Effector memory CD4-positive, alpha-beta T cell (primary cell): ENCODE results near the gene TAF4B.

ENCODE experiments used
- DNase-seq, 3 donors: peaks; one replicate each; pipeline ENCODE4 v3.0.0-alpha.2; 2020
- H3K27ac ChIP-seq: 2 replicates; pipeline ENCODE4 v1.7.0; 2013; ENCODE audit warnings: mild to moderate bottlenecking, low read length, moderate library complexity; ENCODE audit not compliant: insufficient read depth, poor library complexity, severe bottlenecking
- H3K27me3 ChIP-seq: replicated peaks from 2 replicates; pipeline ENCODE4 v1.7.0; 2013; ENCODE audit warnings: mild to moderate bottlenecking, low read length; ENCODE audit not compliant: insufficient read depth, control insufficient read depth, poor library complexity, severe bottlenecking
- H3K36me3 ChIP-seq: 2 replicates; pipeline ENCODE4 v1.7.0; 2013; ENCODE audit warnings: mild to moderate bottlenecking, low read length, moderate library complexity; ENCODE audit not compliant: control insufficient read depth, insufficient read depth
- H3K4me1 ChIP-seq: 2 replicates; pipeline ENCODE4 v1.7.0; 2013; ENCODE audit warnings: low read length, mild to moderate bottlenecking; ENCODE audit not compliant: control insufficient read depth, insufficient read depth, poor library complexity, severe bottlenecking
- H3K4me3 ChIP-seq: 2 replicates; pipeline ENCODE4 v1.7.0; 2013; ENCODE audit warnings: low read length, low read depth, mild to moderate bottlenecking; ENCODE audit not compliant: insufficient read depth, poor library complexity, severe bottlenecking
- H3K9me3 ChIP-seq: 2 replicates; pipeline ENCODE4 v1.7.0; 2013; ENCODE audit warnings: mild to moderate bottlenecking, low read length, moderate library complexity; ENCODE audit not compliant: control insufficient read depth

The TAF4B gene

DNA sequence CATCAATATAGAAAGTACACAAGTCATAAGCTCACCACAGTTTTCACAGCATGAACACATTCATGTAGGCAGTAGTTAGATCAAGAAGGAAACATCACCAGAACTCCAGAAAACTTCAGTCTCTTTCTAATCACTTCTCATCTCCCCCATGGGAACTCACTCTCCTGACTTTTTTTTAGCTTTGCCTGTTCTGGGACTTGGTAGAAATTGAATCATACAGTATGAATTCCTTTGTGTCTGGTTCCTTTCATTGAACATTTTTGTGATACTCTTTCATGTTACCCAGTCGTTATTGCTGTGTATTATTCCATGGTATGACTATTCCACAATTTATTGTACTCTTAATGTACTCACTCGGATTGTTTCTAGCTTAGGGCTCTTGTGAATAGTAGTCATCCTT is 160.2 kb downstream of the TAF4B start:
- Histone ChIP-seq H3K4me3 (no peak overlapping the region), H3K36me3 (peaks cover 5% of the 10 kb centered on the region), H3K27me3 (no peaks in the 10 kb centered on the region), H3K4me1 (no peaks in the 10 kb centered on the region), H3K27ac (no peak overlapping the region), H3K9me3 (no peaks in the 10 kb centered on the region)
- DNase-seq, result no peak

DNA sequence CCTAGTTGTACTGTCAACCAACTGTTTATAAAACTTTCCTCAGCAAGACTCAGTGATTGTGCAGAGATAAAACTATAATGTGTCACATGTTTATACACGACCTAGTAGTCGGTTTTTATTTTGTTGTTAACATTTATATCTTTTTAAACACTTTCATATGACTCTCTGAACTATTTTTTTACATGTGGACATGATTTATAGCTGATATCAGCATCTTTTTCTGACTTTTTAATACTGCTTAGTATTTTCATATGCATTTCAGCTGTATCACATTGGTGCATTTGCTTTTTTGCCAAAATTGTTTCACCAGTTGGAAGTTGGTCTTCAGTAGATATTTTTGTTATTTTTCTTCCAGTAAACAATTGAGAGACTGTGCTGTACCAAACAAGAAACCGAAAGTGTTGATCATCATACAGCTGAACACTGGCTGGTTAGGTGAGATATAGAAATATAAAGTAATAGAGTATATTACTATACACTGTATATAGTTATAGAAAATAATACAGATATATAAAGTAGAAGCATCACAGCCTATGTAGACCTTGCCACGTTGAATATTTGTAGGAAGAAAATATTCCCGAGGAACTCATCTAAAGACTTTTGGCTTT is 167.9 kb downstream of the TAF4B start:
- H3K4me1 ChIP-seq, result no peaks in the 10 kb centered on the region

GRCh38 chr18:26397019-26397418 is 170.8 kb downstream of the TAF4B start:
- no peaks in the 10 kb centered on the region for H3K4me1 ChIP-seq
- H3K36me3 ChIP-seq, result no peaks in the 10 kb centered on the region
- DNase-seq, result no peak
- no peak overlapping the region for H3K27ac ChIP-seq
- no peak overlapping the region for H3K4me3 ChIP-seq
- no peaks in the 10 kb centered on the region for H3K9me3 ChIP-seq
- no peaks in the 10 kb centered on the region for H3K27me3 ChIP-seq

More for the DNA sequence above, 167.9 kb downstream of the TAF4B start:
- no peaks in the 10 kb centered on the region for H3K27me3 ChIP-seq
- DNase-seq, result no peak
- H3K36me3 ChIP-seq, result peaks cover 5% of the 10 kb centered on the region
- no peak overlapping the region for H3K4me3 ChIP-seq
- no peaks in the 10 kb centered on the region for H3K9me3 ChIP-seq
- no peak overlapping the region for H3K27ac ChIP-seq

- no peak for DNase-seq
- Histone ChIP-seq H3K27me3 (no peaks in the 10 kb centered on the region), H3K36me3 (no peaks in the 10 kb centered on the region), H3K9me3 (no peaks in the 10 kb centered on the region), H3K4me3 (no peak overlapping the region), H3K27ac (no peak overlapping the region), H3K4me1 (no peaks in the 10 kb centered on the region)
Observed at GRCh38 chr18:26403491-26403890, 177.2 kb downstream of the TAF4B start.

DNA sequence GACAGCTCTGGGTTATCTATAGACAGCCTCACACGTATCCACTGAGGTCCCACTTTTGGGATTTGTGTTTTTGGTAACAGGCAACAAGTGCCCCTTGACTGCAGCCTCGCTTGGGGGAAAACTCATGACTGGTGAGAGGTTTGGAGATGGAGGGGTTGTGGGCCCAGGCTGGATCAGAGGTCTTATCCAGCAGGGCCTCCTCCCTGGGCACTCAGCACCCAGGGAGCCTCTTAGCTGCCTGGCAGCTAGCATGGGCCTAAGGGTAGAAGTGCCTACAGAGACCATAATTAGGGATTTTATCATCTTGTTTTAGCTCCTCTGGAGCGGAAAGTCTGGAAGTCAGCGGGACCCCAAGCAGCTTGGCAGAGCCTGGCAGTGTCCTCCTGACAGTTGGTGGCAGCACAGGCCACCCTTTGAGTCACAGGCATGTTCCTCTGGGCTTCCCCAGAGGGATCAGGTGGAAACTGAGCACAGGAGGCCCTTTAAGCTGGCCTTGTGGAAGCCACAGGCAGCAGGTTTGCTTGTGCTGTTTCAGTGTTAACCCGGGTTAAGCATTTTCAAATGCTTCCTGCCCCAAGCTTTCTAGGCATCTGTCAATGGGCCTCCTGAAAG is 179.1 kb downstream of the TAF4B start:
- no peaks in the 10 kb centered on the region for H3K36me3 ChIP-seq
- no peak overlapping the region for H3K4me3 ChIP-seq
- H3K4me1 ChIP-seq, result no peaks in the 10 kb centered on the region
- DNase-seq, result no peak
- no peak overlapping the region for H3K27ac ChIP-seq
- H3K9me3 ChIP-seq, result no peaks in the 10 kb centered on the region
- H3K27me3 ChIP-seq, result no peaks in the 10 kb centered on the region

DNA sequence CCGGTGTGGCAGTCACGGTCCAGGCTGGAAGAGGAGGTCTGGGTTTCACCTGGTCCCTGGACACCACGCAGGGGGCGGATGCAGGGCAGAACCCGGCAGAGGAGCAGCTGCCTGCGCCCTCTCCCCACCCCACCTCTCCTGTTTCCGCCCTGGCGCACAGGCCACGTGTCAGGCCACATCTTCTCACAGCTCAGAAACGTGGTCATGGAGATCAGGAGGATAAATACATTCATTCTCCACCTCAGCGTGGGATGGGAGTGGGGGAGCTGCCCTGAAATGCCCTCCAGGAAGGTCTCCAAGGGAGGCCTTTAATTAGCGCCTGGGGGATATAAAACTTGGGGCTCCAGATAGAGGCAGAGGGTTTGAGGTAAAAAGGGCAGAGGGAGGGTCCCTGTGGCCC is 180.1 kb downstream of the TAF4B start:
- H3K4me1 ChIP-seq, result no peaks in the 10 kb centered on the region
- no peak for DNase-seq
- H3K27ac ChIP-seq, result no peak overlapping the region
- no peaks in the 10 kb centered on the region for H3K27me3 ChIP-seq
- no peak overlapping the region for H3K4me3 ChIP-seq
- no peaks in the 10 kb centered on the region for H3K36me3 ChIP-seq
- H3K9me3 ChIP-seq, result no peaks in the 10 kb centered on the region

DNA sequence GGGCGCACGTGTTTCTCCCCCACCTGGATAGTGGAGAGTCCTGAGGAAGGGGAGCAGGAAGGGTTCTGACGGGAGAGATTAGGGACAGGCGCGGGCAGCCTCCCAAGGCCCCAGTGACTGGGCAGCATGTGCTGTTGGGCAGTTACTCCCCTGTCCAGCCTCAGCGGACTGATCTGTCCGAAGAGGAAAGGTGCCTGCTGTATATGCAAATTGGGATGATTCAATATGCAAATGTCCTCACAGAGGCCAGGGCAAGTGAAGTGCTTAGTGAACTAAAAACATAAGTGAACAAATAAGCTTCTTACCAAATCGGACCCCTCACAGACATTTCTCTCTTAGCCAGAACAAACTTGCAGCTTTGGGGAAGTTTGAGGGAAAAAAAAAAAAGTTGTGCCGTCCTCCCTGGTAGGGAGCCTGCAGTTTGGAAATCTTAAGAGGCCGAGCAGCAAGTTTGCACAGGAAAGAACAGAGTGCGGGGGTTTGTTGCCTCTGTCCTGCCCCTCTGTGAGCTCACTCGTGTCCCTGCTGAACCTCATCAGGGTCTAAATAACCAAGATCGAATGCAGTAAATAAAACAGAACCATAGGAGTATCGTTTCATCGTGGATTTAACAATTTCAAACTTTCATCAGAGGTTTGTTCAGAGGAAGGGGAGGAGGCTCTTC is 180.7 kb downstream of the TAF4B start:
- Histone ChIP-seq H3K9me3 (no peaks in the 10 kb centered on the region), H3K4me3 (no peak overlapping the region), H3K4me1 (no peaks in the 10 kb centered on the region), H3K27me3 (no peaks in the 10 kb centered on the region), H3K36me3 (no peaks in the 10 kb centered on the region), H3K27ac (no peak overlapping the region)
- DNase-seq, result no peak

- H3K4me3 ChIP-seq, result no peak overlapping the region
- H3K4me1 ChIP-seq, result no peaks in the 10 kb centered on the region
- no peaks in the 10 kb centered on the region for H3K27me3 ChIP-seq
- no peaks in the 10 kb centered on the region for H3K9me3 ChIP-seq
- no peaks in the 10 kb centered on the region for H3K36me3 ChIP-seq
- no peak overlapping the region for H3K27ac ChIP-seq
- no peak for DNase-seq
Observed at GRCh38 chr18:26407736-26408601, 181.7 kb downstream of the TAF4B start.

GRCh38 chr18:26409091-26409490 is 182.8 kb downstream of the TAF4B start:
- Histone ChIP-seq H3K27me3 (no peaks in the 10 kb centered on the region), H3K9me3 (no peaks in the 10 kb centered on the region), H3K4me3 (no peak overlapping the region), H3K36me3 (no peaks in the 10 kb centered on the region), H3K4me1 (no peaks in the 10 kb centered on the region), H3K27ac (no peak overlapping the region)
- no peak for DNase-seq
